Measurements from ENCODE around the gene TMC2.

DNA sequence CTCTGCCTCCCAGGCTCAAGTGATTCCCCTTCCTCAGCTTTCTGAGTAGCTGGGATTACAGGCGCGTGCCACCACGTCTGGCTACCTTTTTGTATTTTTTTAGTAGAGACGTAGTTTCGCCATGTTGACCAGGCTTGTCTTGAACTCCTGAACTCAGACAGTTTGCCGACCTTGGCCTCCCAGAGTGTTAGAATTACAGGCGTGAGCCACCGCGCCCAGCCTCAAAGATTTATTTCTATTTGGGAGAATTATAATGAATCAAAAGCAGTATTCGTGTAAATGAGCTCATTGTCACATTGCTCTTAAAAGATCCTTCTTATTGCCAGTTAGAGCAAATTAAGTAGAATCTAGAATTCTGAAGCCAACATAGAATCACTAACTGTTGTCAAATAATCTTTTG, 18.3 kb upstream of the TMC2 start:
- no peak for TF ChIP-seq EP300 (IDR thresholded peaks at IDR 0.05)
- TF ChIP-seq POLR2AphosphoS5 (IDR thresholded peaks at IDR 0.05), result no peak
- TF ChIP-seq POLR2A (IDR thresholded peaks at IDR 0.05), result no peak
- TF ChIP-seq, protein P1, sequence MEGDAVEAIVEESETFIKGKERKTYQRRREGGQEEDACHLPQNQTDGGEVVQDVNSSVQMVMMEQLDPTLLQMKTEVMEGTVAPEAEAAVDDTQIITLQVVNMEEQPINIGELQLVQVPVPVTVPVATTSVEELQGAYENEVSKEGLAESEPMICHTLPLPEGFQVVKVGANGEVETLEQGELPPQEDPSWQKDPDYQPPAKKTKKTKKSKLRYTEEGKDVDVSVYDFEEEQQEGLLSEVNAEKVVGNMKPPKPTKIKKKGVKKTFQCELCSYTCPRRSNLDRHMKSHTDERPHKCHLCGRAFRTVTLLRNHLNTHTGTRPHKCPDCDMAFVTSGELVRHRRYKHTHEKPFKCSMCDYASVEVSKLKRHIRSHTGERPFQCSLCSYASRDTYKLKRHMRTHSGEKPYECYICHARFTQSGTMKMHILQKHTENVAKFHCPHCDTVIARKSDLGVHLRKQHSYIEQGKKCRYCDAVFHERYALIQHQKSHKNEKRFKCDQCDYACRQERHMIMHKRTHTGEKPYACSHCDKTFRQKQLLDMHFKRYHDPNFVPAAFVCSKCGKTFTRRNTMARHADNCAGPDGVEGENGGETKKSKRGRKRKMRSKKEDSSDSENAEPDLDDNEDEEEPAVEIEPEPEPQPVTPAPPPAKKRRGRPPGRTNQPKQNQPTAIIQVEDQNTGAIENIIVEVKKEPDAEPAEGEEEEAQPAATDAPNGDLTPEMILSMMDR (IDR thresholded peaks at IDR 0.05), result no peak
